PFSK-1 (cell line): ENCODE measurements around the gene NXN.

Experiments used
- FOXP2 ChIP-seq: optimal IDR thresholded peaks from 2 replicates; pipeline ENCODE3; 2011; ENCODE audit warnings: borderline replicate concordance, control low read depth, inconsistent platforms; ENCODE audit not compliant: insufficient read depth; ENCODE audit errors: extremely low read length, extremely low read depth
- POLR2AphosphoS5 ChIP-seq: IDR thresholded peaks from 2 replicates; pipeline ENCODE4 v1.6.1; 2012; ENCODE audit warnings: low read depth, mild to moderate bottlenecking, control low read depth, low read length, moderate library complexity
- REST ChIP-seq, 2 experiments: IDR thresholded peaks; 2 replicates each; pipeline versions ENCODE4 v1.6.1 to v1.8.0; 2011 to 2012; ENCODE audit warnings: low read depth in 2 of 2, low read length in 2 of 2, control low read depth in 1 of 2, inconsistent platforms in 1 of 2, mild to moderate bottlenecking in 1 of 2, moderate library complexity in 1 of 2; ENCODE audit not compliant: insufficient read depth in 1 of 2
- SIN3A ChIP-seq: IDR thresholded peaks from 2 replicates; pipeline ENCODE4 v1.6.1; 2012; ENCODE audit warnings: mild to moderate bottlenecking, low read length, moderate library complexity, borderline replicate concordance; ENCODE audit not compliant: insufficient read depth
- TAF1 ChIP-seq: IDR thresholded peaks from 2 replicates; pipeline ENCODE4 v1.6.1; 2012; ENCODE audit warnings: low read length, control low read depth, borderline replicate concordance; ENCODE audit not compliant: insufficient read depth

The NXN gene

GRCh38 chr17:801660-802059 lies 177.9 kb downstream of the NXN start:
- TF ChIP-seq SIN3A, result no peak
- TF ChIP-seq FOXP2, result no peak
- TF ChIP-seq TAF1, result no peak
- no peak for TF ChIP-seq POLR2AphosphoS5
- no peak for TF ChIP-seq REST (IDR thresholded peaks at IDR 0.05; ENCODE audit: insufficient read depth in 1 of 2, low read depth in 2 of 2, low read length in 2 of 2)

DNA sequence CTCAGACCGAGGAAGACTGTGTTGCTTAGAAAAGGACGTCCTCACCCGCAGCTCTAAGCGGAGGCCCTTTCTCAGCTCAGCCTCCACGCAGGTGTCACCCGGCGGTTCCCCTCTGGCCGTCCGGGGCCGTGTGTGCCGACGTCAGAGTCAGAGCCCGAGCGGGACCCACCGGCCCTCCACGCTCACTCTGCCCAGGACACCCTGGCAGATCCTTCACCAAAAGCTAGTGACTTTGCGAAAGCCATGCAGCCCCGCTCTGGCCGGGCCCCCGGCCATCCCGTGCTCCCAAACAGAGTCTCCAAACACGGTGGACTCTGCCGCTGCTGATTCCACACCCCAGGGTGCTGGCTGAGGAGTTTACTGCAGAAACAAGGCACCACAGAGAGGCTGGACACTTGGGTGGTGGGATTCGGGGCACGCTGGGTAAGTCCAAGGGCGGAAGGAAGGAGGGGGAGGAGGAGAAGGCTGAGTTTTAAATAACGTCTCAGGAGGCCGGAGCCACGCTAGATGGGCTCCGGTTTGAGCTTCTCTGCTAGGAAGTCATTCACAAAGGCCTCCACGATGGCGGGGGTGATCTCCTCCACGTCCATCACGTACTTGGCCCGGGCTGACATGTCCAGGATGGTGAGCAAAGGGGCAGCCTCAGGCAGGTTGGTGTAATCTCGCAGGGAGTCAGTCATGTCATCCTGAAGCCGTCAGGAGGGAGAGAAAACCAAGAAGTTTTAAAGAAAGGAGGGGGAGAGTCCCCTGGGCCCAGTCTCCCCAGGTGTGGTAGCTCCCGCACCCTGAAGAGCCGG lies 178.9 kb downstream of the NXN start:
- TF ChIP-seq FOXP2 (no peak), POLR2AphosphoS5 (no peak), TAF1 (no peak)

- no peak for TF ChIP-seq POLR2AphosphoS5
- no peak for TF ChIP-seq FOXP2
- no peak for TF ChIP-seq TAF1
- TF ChIP-seq SIN3A, result no peak
- TF ChIP-seq REST (IDR thresholded peaks at IDR 0.05; ENCODE audit: insufficient read depth in 1 of 2, low read depth in 2 of 2, low read length in 2 of 2), result no peak
Observed at GRCh38 chr17:799261-799660, 180.3 kb downstream of the NXN start.

DNA sequence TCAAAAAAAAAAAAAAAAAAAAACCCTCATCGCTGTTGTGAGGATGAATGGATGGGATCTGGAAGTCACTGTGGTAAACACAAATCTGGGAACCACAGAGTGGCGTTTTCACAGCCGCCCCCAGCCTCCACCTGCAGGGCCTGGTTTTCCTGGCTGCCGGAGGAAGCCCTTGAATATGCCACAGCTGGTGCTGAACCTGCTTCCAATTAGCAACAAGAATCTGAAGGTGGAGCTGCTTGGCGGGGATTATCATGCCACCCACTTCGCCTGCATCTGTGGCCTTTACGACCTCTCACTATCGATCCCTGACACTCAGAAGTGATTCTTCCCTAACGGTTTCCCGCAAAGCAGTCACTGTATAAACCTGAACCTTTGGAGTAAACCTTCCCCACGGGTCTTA lies 181.3 kb downstream of the NXN start:
- TF ChIP-seq SIN3A, result no peak

GRCh38 chr17:797236-797840 lies 182.2 kb downstream of the NXN start:
- TF ChIP-seq FOXP2, result no peak
- TF ChIP-seq REST (IDR thresholded peaks at IDR 0.05; ENCODE audit: insufficient read depth in 1 of 2, low read depth in 2 of 2, low read length in 2 of 2), result no peak
- no peak for TF ChIP-seq SIN3A

- TF ChIP-seq POLR2AphosphoS5, result no peak
- no peak for TF ChIP-seq REST (IDR thresholded peaks at IDR 0.05; ENCODE audit: insufficient read depth in 1 of 2, low read depth in 2 of 2, low read length in 2 of 2)
- TF ChIP-seq FOXP2, result no peak
- no peak for TF ChIP-seq TAF1
- no peak for TF ChIP-seq SIN3A
Observed at GRCh38 chr17:796609-797008, 183.0 kb downstream of the NXN start.
